WTC11 (cell line): ENCODE measurements around the gene CD3G.

ENCODE experiments used
- CTCF ChIP-seq: fragments of 200-600 bp; IDR thresholded peaks from 2 replicates; pipeline ENCODE4 v1.8.0; 2022; ENCODE audit warnings: antibody characterized with exemption
- E2F5 ChIP-seq: sonication (generic); formaldehyde crosslinking; IDR thresholded peaks from 2 replicates; pipeline ENCODE4 v1.8.1; 2022; ENCODE audit warnings: mild to moderate bottlenecking, moderate library complexity, missing genetic modification reagents
- FOXK1 ChIP-seq: sonication (generic); formaldehyde crosslinking; IDR thresholded peaks from 2 replicates; pipeline ENCODE4 v1.8.0; 2022; ENCODE audit warnings: mild to moderate bottlenecking, moderate library complexity, missing genetic modification reagents
- GRHL2 ChIP-seq: fragments of 250-450 bp; sonication (Bioruptor Pico); IDR thresholded peaks from 2 replicates; pipeline ENCODE4 v1.8.0; 2022; ENCODE audit warnings: mild to moderate bottlenecking, moderate library complexity; ENCODE audit not compliant: insufficient replicate concordance, severe bottlenecking
- JUN ChIP-seq: sonication (generic); formaldehyde crosslinking; IDR thresholded peaks from 2 replicates; pipeline ENCODE4 v1.8.0; 2023; ENCODE audit warnings: mild to moderate bottlenecking, missing genetic modification reagents
- MAX ChIP-seq: sonication (generic); formaldehyde crosslinking; IDR thresholded peaks from 2 replicates; pipeline ENCODE4 v1.8.0; 2022; ENCODE audit warnings: mild to moderate bottlenecking, missing genetic modification reagents
- MXD4 ChIP-seq: fragments of 250-450 bp; sonication (Bioruptor Pico); IDR thresholded peaks from 2 replicates; pipeline ENCODE4 v1.8.0; 2021; ENCODE audit warnings: mild to moderate bottlenecking, moderate library complexity, borderline replicate concordance
- NFE2L1 ChIP-seq: sonication (generic); formaldehyde crosslinking; IDR thresholded peaks from 2 replicates; pipeline ENCODE4 v1.8.1; 2023; ENCODE audit warnings: missing genetic modification reagents
- NR2C2 ChIP-seq: sonication (generic); formaldehyde crosslinking; IDR thresholded peaks from 2 replicates; pipeline ENCODE4 v1.8.0; 2022; ENCODE audit warnings: mild to moderate bottlenecking, missing genetic modification reagents
- USF1 ChIP-seq: sonication (generic); formaldehyde crosslinking; IDR thresholded peaks from 2 replicates; pipeline ENCODE4 v1.8.0; 2022; ENCODE audit warnings: mild to moderate bottlenecking, missing genetic modification reagents
- ZNF121 ChIP-seq: sonication (generic); formaldehyde crosslinking; IDR thresholded peaks from 2 replicates; pipeline ENCODE4 v1.8.0; 2023; ENCODE audit warnings: missing genetic modification reagents

- TF ChIP-seq CTCF (no peak), FOXK1 (CRISPR knock-in tag) (no peak), ZNF121 (CRISPR knock-in tag) (no peak), USF1 (CRISPR knock-in tag) (no peak), GRHL2 (CRISPR knock-in tag) (no peak), E2F5 (CRISPR knock-in tag) (no peak), NR2C2 (CRISPR knock-in tag) (no peak), MXD4 (no peak), MAX (no peak), JUN (CRISPR knock-in tag) (no peak), NFE2L1 (CRISPR knock-in tag) (no peak)
Measured at GRCh38 chr11:118373263-118373662, 29.1 kb downstream of the CD3G start.
